HCT116 (cell line): Measurements from ENCODE around the gene OXCT1. TPM values are rescaled to one million over a fixed set of nuclear protein-coding genes. Genes with fewer than 3 reads are reported as not detected.

ENCODE experiments used
- ATAC-seq: fragments of 200-7000 bp; cut with Tn5 transposase; 2 replicates; pipeline ENCODE4 v1.9.1; 2020; ENCODE audit warnings: mild to moderate bottlenecking, moderate library complexity
- BruUV-seq: library from RNA; stranded (reverse); fragments of 400-500 nt; replicated peaks from 2 replicates; lab custom pipeline; 2021; lab: Mats Ljungman, UMichigan
- CTCF ChIA-PET: fragments of 300-600 bp; sonication (Branson Sonifier 250); formaldehyde crosslinking; loops from one replicate; lab custom pipeline; 2021; ENCODE audit warnings: antibody characterized with exemption; lab: Charles Lee
- POLR2A ChIA-PET: fragments of 300-600, 350-600 bp; sonication (Branson Sonifier 250); formaldehyde crosslinking; loops from one replicate; lab custom pipeline; 2021; ENCODE audit warnings: antibody characterized with exemption; lab: Charles Lee
- RAD21 ChIA-PET, 2 experiments: fragments of 300-600 bp; sonication (Branson Sonifier 250); formaldehyde crosslinking; loops; one replicate each; lab custom pipeline; 2023; ENCODE audit warnings: low total read pairs in 2 of 2; ENCODE audit not compliant: uncharacterized antibody in 2 of 2, unreplicated experiment in 2 of 2, low non-redundant PET in 1 of 2; lab: Charles Lee
- DNase-seq: peaks from one replicate; pipeline ENCODE4 v3.0.0-alpha.2; 2010; ENCODE audit warnings: low read depth, low spot score
- H2AFZ ChIP-seq: fragments of 200-600 bp; shearing (Covaris generic), sonication (generic); 2 replicates; pipeline ENCODE4 v1.6.1; 2017; ENCODE audit warnings: low read depth, mixed run types, mixed read lengths, antibody characterized with exemption, low read length; ENCODE audit not compliant: poor library complexity, severe bottlenecking
- H3K27ac ChIP-seq: 2 replicates; pipeline ENCODE4 v1.5.1; 2012; ENCODE audit warnings: low read depth, low read length
- H3K27me3 ChIP-seq: fragments of 200-600 bp; sonication (generic); 2 replicates; pipeline ENCODE4 v1.6.1; 2016; ENCODE audit warnings: mixed run types, low read length, mixed read lengths; ENCODE audit not compliant: insufficient read depth
- H3K36me3 ChIP-seq, 2 experiments: fragments of 200-500 bp in 1 of 2; fragments of 200-600 bp in 1 of 2; sonication (Bioruptor generic) in 1 of 2; sonication (generic) in 1 of 2; 2 replicates each; pipeline versions ENCODE4 v1.5.1 to v1.6.1; 2014 to 2016; ENCODE audit warnings: low read length in 2 of 2, inconsistent platforms in 1 of 2, mixed read lengths in 1 of 2, mixed run types in 1 of 2; ENCODE audit not compliant: insufficient read depth in 2 of 2, control insufficient read depth in 1 of 2
- H3K4me1 ChIP-seq, 2 experiments: fragments of 200-600 bp in 1 of 2; sonication (generic) in 1 of 2; 2 replicates each; pipeline versions ENCODE4 v1.5.1 to v1.6.1; 2012 to 2017; ENCODE audit warnings: low read length in 2 of 2, inconsistent platforms in 1 of 2, mild to moderate bottlenecking in 1 of 2, mixed read lengths in 1 of 2, mixed run types in 1 of 2, moderate library complexity in 1 of 2; ENCODE audit not compliant: insufficient read depth in 2 of 2, control insufficient read depth in 1 of 2
- H3K4me2 ChIP-seq: fragments of 200-600 bp; sonication (generic); 2 replicates; pipeline ENCODE4 v1.6.1; 2017; ENCODE audit warnings: mixed run types, low read length, mixed read lengths
- H3K4me3 ChIP-seq, 2 experiments: fragments of 200-600 bp in 1 of 2; sonication (generic) in 1 of 2; replicated peaks in 1 of 2; 2 replicates each; pipeline ENCODE4 v1.5.1; 2011 to 2016; ENCODE audit warnings: low read length in 2 of 2, control low read depth in 1 of 2, low read depth in 1 of 2, mild to moderate bottlenecking in 1 of 2, mixed read lengths in 1 of 2, mixed run types in 1 of 2
- H3K79me2 ChIP-seq: fragments of 200-600 bp; sonication (generic); 2 replicates; pipeline ENCODE4 v1.6.1; 2017; ENCODE audit warnings: mild to moderate bottlenecking, mixed run types, low read length, moderate library complexity, mixed read lengths; ENCODE audit not compliant: insufficient read depth
- H3K9ac ChIP-seq: fragments of 200-600 bp; sonication (generic); 2 replicates; pipeline ENCODE4 v1.6.1; 2016; ENCODE audit warnings: low read length, mixed read lengths
- H3K9me2 ChIP-seq: fragments of 200-600 bp; sonication (generic), shearing (Covaris generic); 2 replicates; pipeline ENCODE4 v1.6.1; 2017; ENCODE audit warnings: mixed run types, mild to moderate bottlenecking, moderate library complexity; ENCODE audit not compliant: insufficient read depth
- H3K9me3 ChIP-seq, 2 experiments: fragments of 200-500 bp in 1 of 2; fragments of 200-600 bp in 1 of 2; sonication (Bioruptor generic) in 1 of 2; sonication (generic) in 1 of 2; 2 replicates each; pipeline ENCODE4 v1.6.1; 2014 to 2017; ENCODE audit warnings: low read length in 2 of 2, mixed read lengths in 2 of 2, inconsistent platforms in 1 of 2, low read depth in 1 of 2, mild to moderate bottlenecking in 1 of 2, mixed run types in 1 of 2, moderate library complexity in 1 of 2; ENCODE audit not compliant: control insufficient read depth in 1 of 2, insufficient read depth in 1 of 2
- H4K20me1 ChIP-seq: fragments of 200-600 bp; sonication (generic), shearing (Covaris generic); 2 replicates; pipeline ENCODE4 v1.6.1; 2017; ENCODE audit warnings: mixed run types, mild to moderate bottlenecking, moderate library complexity; ENCODE audit not compliant: insufficient read depth
- CEBPB ChIP-seq: IDR thresholded peaks from 2 replicates; pipeline ENCODE4 v1.6.1; 2012; ENCODE audit warnings: low read depth
- ELF1 ChIP-seq: IDR thresholded peaks from 2 replicates; pipeline ENCODE4 v1.6.1; 2012; ENCODE audit warnings: low read depth, borderline replicate concordance
- POLR2A ChIP-seq: IDR thresholded peaks from 2 replicates; pipeline ENCODE4 v1.7.0; 2011; ENCODE audit warnings: borderline replicate concordance; ENCODE audit not compliant: insufficient read depth, insufficient read length; ENCODE audit errors: extremely low read depth
- RAD21 ChIP-seq: IDR thresholded peaks from 2 replicates; pipeline ENCODE4 v1.6.1; 2012; ENCODE audit warnings: low read depth, mild to moderate bottlenecking
- SIN3A ChIP-seq: IDR thresholded peaks from 2 replicates; pipeline ENCODE4 v1.6.1; 2012; ENCODE audit warnings: low read depth
- SRF ChIP-seq: IDR thresholded peaks from 2 replicates; pipeline ENCODE4 v1.6.1; 2012; ENCODE audit warnings: low read depth
- ZFX ChIP-seq: fragments of 450-650 bp; IDR thresholded peaks from 2 replicates; pipeline ENCODE4 v1.6.1; 2017
- intact Hi-C: fragments of 100-400 bp; cut with micrococcal nuclease; formaldehyde crosslinking; loops from 2 replicates; pipeline ENCODE4 v1.10.0; 2022
- total RNA-seq: library from RNA; stranded (reverse); gene quantifications from one replicate; pipeline ENCODE4 v1.2.1, GENCODE V29; 2021; ENCODE audit not compliant: unreplicated experiment
- TF ChIP-seq, protein P1 (sequence below): IDR thresholded peaks from 2 replicates; pipeline ENCODE4 v1.6.1; 2012; ENCODE audit warnings: low read depth

Gene OXCT1
- total RNA-seq, 1 experiment from 2014 or later, result 28.1 TPM

GRCh38 chr5:41918105-41918504 is 47.9 kb upstream of the OXCT1 start:
- ChIA-PET CTCF (no interaction called here), POLR2A (no interaction called here)
- no peaks in the 10 kb centered on the region for H4K20me1 ChIP-seq

More at GRCh38 chr5:41918105-41918504, 47.9 kb upstream of the OXCT1 start:
- intact Hi-C loops, result no loop called here
- H3K9ac ChIP-seq, result no peak overlapping the region
- H3K36me3 ChIP-seq, result peaks cover 10 to 30% of the 10 kb centered on the region in 2 experiments; a peak in 3 of 4 replicates
- no peaks in the 10 kb centered on the region for H3K9me3 ChIP-seq
- H3K4me2 ChIP-seq, result no peak overlapping the region
- H3K27ac ChIP-seq, result no peak overlapping the region
- no peaks in the 10 kb centered on the region for H3K4me1 ChIP-seq
- no peaks in the 10 kb centered on the region for H3K9me2 ChIP-seq
- H3K4me3 ChIP-seq, result no peak overlapping the region
- RAD21 ChIA-PET, result no interaction called here
- BruUV-seq, result no TSS peak
- no peaks in the 10 kb centered on the region for H3K27me3 ChIP-seq
- ATAC-seq (no peak), DNase-seq (no peak)
- H3K79me2 ChIP-seq, result no peaks in the 10 kb centered on the region
- no peak overlapping the region for H2AFZ ChIP-seq
- TF ChIP-seq POLR2A, result no peak
- TF ChIP-seq, protein P1, sequence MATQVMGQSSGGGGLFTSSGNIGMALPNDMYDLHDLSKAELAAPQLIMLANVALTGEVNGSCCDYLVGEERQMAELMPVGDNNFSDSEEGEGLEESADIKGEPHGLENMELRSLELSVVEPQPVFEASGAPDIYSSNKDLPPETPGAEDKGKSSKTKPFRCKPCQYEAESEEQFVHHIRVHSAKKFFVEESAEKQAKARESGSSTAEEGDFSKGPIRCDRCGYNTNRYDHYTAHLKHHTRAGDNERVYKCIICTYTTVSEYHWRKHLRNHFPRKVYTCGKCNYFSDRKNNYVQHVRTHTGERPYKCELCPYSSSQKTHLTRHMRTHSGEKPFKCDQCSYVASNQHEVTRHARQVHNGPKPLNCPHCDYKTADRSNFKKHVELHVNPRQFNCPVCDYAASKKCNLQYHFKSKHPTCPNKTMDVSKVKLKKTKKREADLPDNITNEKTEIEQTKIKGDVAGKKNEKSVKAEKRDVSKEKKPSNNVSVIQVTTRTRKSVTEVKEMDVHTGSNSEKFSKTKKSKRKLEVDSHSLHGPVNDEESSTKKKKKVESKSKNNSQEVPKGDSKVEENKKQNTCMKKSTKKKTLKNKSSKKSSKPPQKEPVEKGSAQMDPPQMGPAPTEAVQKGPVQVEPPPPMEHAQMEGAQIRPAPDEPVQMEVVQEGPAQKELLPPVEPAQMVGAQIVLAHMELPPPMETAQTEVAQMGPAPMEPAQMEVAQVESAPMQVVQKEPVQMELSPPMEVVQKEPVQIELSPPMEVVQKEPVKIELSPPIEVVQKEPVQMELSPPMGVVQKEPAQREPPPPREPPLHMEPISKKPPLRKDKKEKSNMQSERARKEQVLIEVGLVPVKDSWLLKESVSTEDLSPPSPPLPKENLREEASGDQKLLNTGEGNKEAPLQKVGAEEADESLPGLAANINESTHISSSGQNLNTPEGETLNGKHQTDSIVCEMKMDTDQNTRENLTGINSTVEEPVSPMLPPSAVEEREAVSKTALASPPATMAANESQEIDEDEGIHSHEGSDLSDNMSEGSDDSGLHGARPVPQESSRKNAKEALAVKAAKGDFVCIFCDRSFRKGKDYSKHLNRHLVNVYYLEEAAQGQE, result no peak
- TF ChIP-seq SIN3A, result no peak
- TF ChIP-seq SRF, result no peak
- no peak for TF ChIP-seq ELF1
- TF ChIP-seq ZFX, result no peak
- TF ChIP-seq CEBPB, result no peak
- TF ChIP-seq RAD21, result no peak
- TF ChIP-seq, all 23 proteins: peak for 0
